Keratinocyte (primary cell): ENCODE data around the gene DIAPH3. TPM values are rescaled to one million over a fixed set of nuclear protein-coding genes. Genes with fewer than 3 reads are reported as not detected.

Source experiments
- DNase-seq: peaks from one replicate; pipeline ENCODE4 v3.0.0-alpha.2; 2011; ENCODE audit warnings: low read depth, missing footprints, low spot score
- FAIRE-seq: peaks from 2 replicates; lab custom pipeline; 2011; peaks lifted over from hg19 to GRCh38; lab: Jason Lieb, UNC
- H2AFZ ChIP-seq: 2 replicates; pipeline ENCODE4 v1.6.0; 2012; ENCODE audit warnings: low read length, control low read depth, inconsistent platforms; ENCODE audit not compliant: control insufficient read depth
- H3K27ac ChIP-seq: 2 replicates; pipeline ENCODE4 v1.5.1; 2011; ENCODE audit warnings: low read length; ENCODE audit not compliant: control insufficient read depth, insufficient read depth
- H3K27me3 ChIP-seq: 3 replicates; pipeline ENCODE4 v1.6.0; 2011; ENCODE audit warnings: low read length; ENCODE audit not compliant: control insufficient read depth, insufficient read depth; ENCODE audit errors: extremely low read depth
- H3K36me3 ChIP-seq, 2 experiments: 2 replicates in 1 of 2; 3 replicates in 1 of 2; pipeline ENCODE4 v1.5.1; 2011; ENCODE audit warnings: low read length in 2 of 2, mild to moderate bottlenecking in 1 of 2; ENCODE audit not compliant: control insufficient read depth in 2 of 2, insufficient read depth in 2 of 2; ENCODE audit errors: extremely low read depth in 1 of 2
- H3K4me1 ChIP-seq: 3 replicates; pipeline ENCODE4 v1.5.1; 2011; ENCODE audit warnings: low read length; ENCODE audit not compliant: control insufficient read depth, insufficient read depth; ENCODE audit errors: extremely low read depth
- H3K4me2 ChIP-seq: 3 replicates; pipeline ENCODE4 v1.6.0; 2011; ENCODE audit warnings: low read depth, low read length; ENCODE audit not compliant: control insufficient read depth, insufficient read depth; ENCODE audit errors: extremely low read depth
- H3K4me3 ChIP-seq, 3 experiments: fragments of 200-600 bp in 1 of 3; sonication (generic) in 1 of 3; 2 replicates in 2 of 3; 3 replicates in 1 of 3; pipeline ENCODE4 v1.5.1; 2011 to 2016; ENCODE audit warnings: low read length in 3 of 3, mild to moderate bottlenecking in 3 of 3, control low read depth in 2 of 3, inconsistent platforms in 1 of 3, low read depth in 1 of 3, mixed read lengths in 1 of 3, mixed run types in 1 of 3, moderate library complexity in 1 of 3; ENCODE audit not compliant: control insufficient read depth in 2 of 3, insufficient read depth in 2 of 3; ENCODE audit errors: extremely low read depth in 1 of 3
- H3K79me2 ChIP-seq: 2 replicates; pipeline ENCODE4 v1.6.0; 2012; ENCODE audit warnings: low read length; ENCODE audit not compliant: control insufficient read depth, insufficient read depth
- H3K9ac ChIP-seq: 3 replicates; pipeline ENCODE4 v1.6.0; 2011; ENCODE audit warnings: low read length; ENCODE audit not compliant: control insufficient read depth, insufficient read depth; ENCODE audit errors: extremely low read depth
- H3K9me1 ChIP-seq: 3 replicates; pipeline ENCODE4 v1.6.0; 2011; ENCODE audit warnings: low read length; ENCODE audit not compliant: control insufficient read depth, insufficient read depth; ENCODE audit errors: extremely low read depth
- H3K9me3 ChIP-seq: 2 replicates; pipeline ENCODE4 v1.5.1; 2012; ENCODE audit warnings: low read depth, low read length; ENCODE audit not compliant: control insufficient read depth
- H4K20me1 ChIP-seq: 3 replicates; pipeline ENCODE4 v1.6.0; 2011; ENCODE audit warnings: low read length; ENCODE audit not compliant: control insufficient read depth, insufficient read depth; ENCODE audit errors: extremely low read depth
- EZH2 ChIP-seq: IDR thresholded peaks from one replicate; pipeline ENCODE4 v1.6.1; 2012; ENCODE audit warnings: inconsistent platforms, mild to moderate bottlenecking, low read length, moderate library complexity
- dilution Hi-C: fragments of 300-500 bp; cut with MboI; formaldehyde crosslinking; loops from one replicate; pipeline ENCODE4 v1.7.0; 2020; ENCODE audit warnings: low sequenced_read_pairs; ENCODE audit not compliant: extremely low pct_ligation_motif_present
- polyA plus RNA-seq, 5 experiments: library from polyadenylated mRNA; depleted of rRNA in 3 of 5; stranded (reverse) in 3 of 5; stranded (forward) in 1 of 5; unstranded in 1 of 5; fragments of >200 nt; gene quantifications; 1 replicate in 1 of 5; 2 replicates in 3 of 5; 3 replicates in 1 of 5; pipeline versions ENCODE4 v1.2.1 to v1.2.3, GENCODE V29; 2011 to 2012; ENCODE audit warnings: missing spikeins in 2 of 5, low read depth in 1 of 5, low replicate concordance in 1 of 5
- TF ChIP-seq, protein P1 (sequence below), 3 experiments: IDR thresholded peaks in 1 of 3; conservative IDR thresholded peaks in 1 of 3; optimal IDR thresholded peaks in 1 of 3; 2 replicates in 2 of 3; 3 replicates in 1 of 3; pipeline versions ENCODE3 to v1.5.1; 2011; ENCODE audit warnings: low read length in 3 of 3, mild to moderate bottlenecking in 3 of 3, moderate library complexity in 2 of 3, control low read depth in 1 of 3, inconsistent platforms in 1 of 3; ENCODE audit not compliant: insufficient read depth in 2 of 3; ENCODE audit errors: extremely low read depth in 1 of 3

Gene DIAPH3
- polyA plus RNA-seq, 1 donor (not counting 4 experiments of a cell fraction or from before 2014, with no cell fraction given) = 9.0 TPM

DNA sequence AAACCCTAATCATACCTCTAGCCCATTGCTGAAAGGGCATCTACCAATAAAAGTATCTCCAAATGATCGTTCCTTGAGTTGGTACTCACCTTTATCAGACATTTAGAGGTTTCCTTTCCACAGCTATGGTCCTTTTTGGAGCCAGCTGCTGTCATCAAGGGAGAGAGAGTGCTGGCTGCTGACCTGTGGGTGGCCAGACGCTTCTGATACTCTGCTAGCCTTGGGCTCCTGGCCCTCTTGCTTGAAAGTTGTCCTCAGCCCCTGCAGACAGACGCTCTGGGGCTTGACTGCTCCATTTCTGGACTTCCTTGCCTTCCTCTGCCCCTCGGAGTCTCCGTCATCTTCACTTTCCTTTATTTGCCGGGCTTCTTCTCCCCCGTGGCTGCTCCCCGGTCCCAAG lies 499.1 kb downstream of the DIAPH3 start:
- Histone ChIP-seq H3K4me1 (no peaks in the 10 kb centered on the region), H3K9me3 (no peaks in the 10 kb centered on the region), H2AFZ (no peak overlapping the region), H3K27ac (no peak overlapping the region), H3K27me3 (no peaks in the 10 kb centered on the region), H3K9ac (no peak overlapping the region), H4K20me1 (no peaks in the 10 kb centered on the region), H3K9me1 (no peaks in the 10 kb centered on the region), H3K79me2 (no peaks in the 10 kb centered on the region), H3K4me2 (no peak overlapping the region), H3K4me3 (no peak overlapping the region), H3K36me3 (no peaks in the 10 kb centered on the region)
- TF ChIP-seq, protein P1, sequence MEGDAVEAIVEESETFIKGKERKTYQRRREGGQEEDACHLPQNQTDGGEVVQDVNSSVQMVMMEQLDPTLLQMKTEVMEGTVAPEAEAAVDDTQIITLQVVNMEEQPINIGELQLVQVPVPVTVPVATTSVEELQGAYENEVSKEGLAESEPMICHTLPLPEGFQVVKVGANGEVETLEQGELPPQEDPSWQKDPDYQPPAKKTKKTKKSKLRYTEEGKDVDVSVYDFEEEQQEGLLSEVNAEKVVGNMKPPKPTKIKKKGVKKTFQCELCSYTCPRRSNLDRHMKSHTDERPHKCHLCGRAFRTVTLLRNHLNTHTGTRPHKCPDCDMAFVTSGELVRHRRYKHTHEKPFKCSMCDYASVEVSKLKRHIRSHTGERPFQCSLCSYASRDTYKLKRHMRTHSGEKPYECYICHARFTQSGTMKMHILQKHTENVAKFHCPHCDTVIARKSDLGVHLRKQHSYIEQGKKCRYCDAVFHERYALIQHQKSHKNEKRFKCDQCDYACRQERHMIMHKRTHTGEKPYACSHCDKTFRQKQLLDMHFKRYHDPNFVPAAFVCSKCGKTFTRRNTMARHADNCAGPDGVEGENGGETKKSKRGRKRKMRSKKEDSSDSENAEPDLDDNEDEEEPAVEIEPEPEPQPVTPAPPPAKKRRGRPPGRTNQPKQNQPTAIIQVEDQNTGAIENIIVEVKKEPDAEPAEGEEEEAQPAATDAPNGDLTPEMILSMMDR (optimal IDR thresholded peaks at IDR 0.05 in 1 of 3, IDR thresholded peaks at IDR 0.05 in 1 of 3, conservative IDR thresholded peaks at IDR 0.05 in 1 of 3; ENCODE audit: extremely low read depth in 1 of 3, insufficient read depth in 2 of 3, low read length in 3 of 3) = no peak
- no peak for TF ChIP-seq EZH2
- dilution Hi-C loops = no loop called here
- DNase-seq = no peak
- no peak for FAIRE-seq

DNA sequence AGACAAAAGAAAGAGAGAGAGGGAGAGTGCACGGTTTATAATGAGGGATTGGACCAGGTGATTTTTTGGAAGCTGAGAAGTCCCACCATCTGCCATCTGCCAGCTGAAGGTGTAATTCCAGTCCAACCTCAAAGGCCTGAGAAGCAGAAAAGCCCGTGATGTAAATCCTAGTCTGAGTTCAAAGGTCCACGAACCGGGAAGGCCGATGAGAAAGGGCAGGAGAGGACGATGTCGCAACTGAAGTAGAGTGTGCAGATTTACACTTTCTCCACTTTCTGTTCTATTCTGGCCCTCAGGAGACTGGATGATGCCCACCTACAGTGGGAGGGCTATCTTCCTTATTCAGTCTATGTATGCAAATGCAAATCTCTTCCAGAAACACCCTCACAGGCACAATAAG lies 500.0 kb downstream of the DIAPH3 start:
- no peaks in the 10 kb centered on the region for H3K79me2 ChIP-seq
- no peaks in the 10 kb centered on the region for H3K9me1 ChIP-seq
- H2AFZ ChIP-seq = no peak overlapping the region
- H3K9ac ChIP-seq = no peak overlapping the region
- H3K27ac ChIP-seq = no peak overlapping the region
- H3K4me1 ChIP-seq = no peaks in the 10 kb centered on the region
- TF ChIP-seq EZH2 = no peak
- H3K9me3 ChIP-seq = no peaks in the 10 kb centered on the region
- H3K4me3 ChIP-seq = no peak overlapping the region
- FAIRE-seq (no peak), DNase-seq (no peak)
- H4K20me1 ChIP-seq = no peaks in the 10 kb centered on the region
- peaks cover 5% of the 10 kb centered on the region for H3K27me3 ChIP-seq
- no peaks in the 10 kb centered on the region for H3K36me3 ChIP-seq
- no peak overlapping the region for H3K4me2 ChIP-seq
- dilution Hi-C loops = no loop called here

DNA sequence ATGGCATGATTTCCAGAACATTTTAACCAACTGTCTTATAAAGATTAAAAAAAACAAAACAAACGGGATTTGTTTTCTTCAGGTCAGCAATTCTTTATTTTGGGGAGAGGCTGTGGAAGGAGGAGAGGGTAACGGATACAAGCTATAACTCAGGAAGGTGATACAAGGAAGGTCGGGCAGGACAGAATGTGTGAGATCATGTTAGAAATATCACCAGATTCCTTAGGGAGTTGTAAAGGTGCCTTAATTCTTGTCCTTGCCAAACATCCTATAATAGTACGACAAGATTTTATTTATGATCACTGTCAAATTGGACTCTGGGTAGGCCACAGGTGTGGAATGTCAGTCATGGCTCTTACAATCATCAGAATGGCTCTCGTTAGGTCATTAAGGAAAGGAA lies 503.1 kb downstream of the DIAPH3 start:
- Histone ChIP-seq H3K36me3 (no peaks in the 10 kb centered on the region), H2AFZ (no peak overlapping the region), H3K4me2 (no peak overlapping the region), H4K20me1 (no peaks in the 10 kb centered on the region), H3K9me3 (no peaks in the 10 kb centered on the region), H3K9me1 (no peaks in the 10 kb centered on the region), H3K27me3 (peaks cover 11% of the 10 kb centered on the region), H3K9ac (no peak overlapping the region), H3K79me2 (no peaks in the 10 kb centered on the region), H3K4me3 (no peak overlapping the region), H3K4me1 (peaks cover 6% of the 10 kb centered on the region), H3K27ac (no peak overlapping the region)
- FAIRE-seq = no peak
- no peak for DNase-seq
- TF ChIP-seq, protein P1 (optimal IDR thresholded peaks at IDR 0.05 in 1 of 3, IDR thresholded peaks at IDR 0.05 in 1 of 3, conservative IDR thresholded peaks at IDR 0.05 in 1 of 3; ENCODE audit: extremely low read depth in 1 of 3, insufficient read depth in 2 of 3, low read length in 3 of 3) = no peak
- TF ChIP-seq EZH2 = no peak
- dilution Hi-C loops = no loop called here
